ENCODE measurements around the gene SMARCB1.

DNA sequence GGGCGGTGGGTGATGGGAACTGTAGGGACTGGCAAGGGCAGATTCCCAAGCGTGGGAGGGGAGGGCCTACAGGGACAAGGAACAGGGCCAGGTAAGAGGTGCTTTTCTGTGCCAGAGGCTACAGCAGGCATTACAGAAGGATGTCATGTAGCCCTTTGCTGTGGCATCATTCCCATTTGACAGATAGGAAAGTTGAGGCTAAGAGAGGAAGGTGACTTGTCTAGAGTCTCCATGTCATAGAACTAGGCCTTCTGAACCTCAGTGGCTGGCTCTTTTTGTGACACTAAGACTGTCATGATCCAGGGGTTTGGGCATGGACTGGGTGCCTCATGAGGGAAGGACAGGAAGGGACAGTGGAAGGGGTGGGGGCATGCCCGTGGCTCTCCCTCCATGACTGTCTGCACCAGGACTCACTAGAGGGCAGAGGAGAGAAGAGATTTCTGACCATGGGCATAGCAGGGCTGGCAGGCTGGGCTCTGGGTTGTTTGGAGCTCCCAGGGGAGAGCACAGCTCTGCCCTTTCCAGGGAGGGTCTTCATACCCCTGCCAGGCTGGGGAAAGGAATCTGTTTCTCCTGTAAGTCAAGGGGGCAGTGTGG lies 10.9 kb upstream of the SMARCB1 start:
- TF ChIP-seq, protein P1, sequence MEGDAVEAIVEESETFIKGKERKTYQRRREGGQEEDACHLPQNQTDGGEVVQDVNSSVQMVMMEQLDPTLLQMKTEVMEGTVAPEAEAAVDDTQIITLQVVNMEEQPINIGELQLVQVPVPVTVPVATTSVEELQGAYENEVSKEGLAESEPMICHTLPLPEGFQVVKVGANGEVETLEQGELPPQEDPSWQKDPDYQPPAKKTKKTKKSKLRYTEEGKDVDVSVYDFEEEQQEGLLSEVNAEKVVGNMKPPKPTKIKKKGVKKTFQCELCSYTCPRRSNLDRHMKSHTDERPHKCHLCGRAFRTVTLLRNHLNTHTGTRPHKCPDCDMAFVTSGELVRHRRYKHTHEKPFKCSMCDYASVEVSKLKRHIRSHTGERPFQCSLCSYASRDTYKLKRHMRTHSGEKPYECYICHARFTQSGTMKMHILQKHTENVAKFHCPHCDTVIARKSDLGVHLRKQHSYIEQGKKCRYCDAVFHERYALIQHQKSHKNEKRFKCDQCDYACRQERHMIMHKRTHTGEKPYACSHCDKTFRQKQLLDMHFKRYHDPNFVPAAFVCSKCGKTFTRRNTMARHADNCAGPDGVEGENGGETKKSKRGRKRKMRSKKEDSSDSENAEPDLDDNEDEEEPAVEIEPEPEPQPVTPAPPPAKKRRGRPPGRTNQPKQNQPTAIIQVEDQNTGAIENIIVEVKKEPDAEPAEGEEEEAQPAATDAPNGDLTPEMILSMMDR (IDR thresholded peaks at IDR 0.05), result no peak
- no peak for TF ChIP-seq ZFX (IDR thresholded peaks at IDR 0.05; ENCODE audit: borderline replicate concordance)
